GM19395 (cell line): ENCODE results near the gene TRIM36.

Experiments
- ATAC-seq: cut with Tn5 transposase; IDR thresholded peaks from one replicate; pipeline ENCODE4 v1.9.1; 2021; ENCODE audit warnings: mild to moderate bottlenecking, moderate library complexity; ENCODE audit not compliant: unreplicated experiment

The TRIM36 gene

GRCh38 chr5:115079924-115080623 lies 89.6 kb downstream of the TRIM36 start:
- no peak for ATAC-seq
